Endothelial cell of umbilical vein (primary cell): Measurements from ENCODE around the gene ITSN1.

ENCODE experiments used
- CTCF ChIP-seq, 2 donors: IDR thresholded peaks; 1 replicate in 1 of 2; 2 replicates in 1 of 2; pipeline ENCODE4 v1.5.1; 2011; ENCODE audit warnings: low read length in 2 of 2, mild to moderate bottlenecking in 2 of 2, moderate library complexity in 2 of 2, control low read depth in 1 of 2, inconsistent platforms in 1 of 2, low read depth in 1 of 2; ENCODE audit not compliant: insufficient read depth in 1 of 2; ENCODE audit errors: extremely low read depth in 1 of 2
- EZH2 ChIP-seq: IDR thresholded peaks from 2 replicates; pipeline ENCODE4 v1.6.1; 2012; ENCODE audit warnings: borderline replicate concordance, low read depth, mild to moderate bottlenecking, moderate library complexity, low read length, inconsistent platforms; ENCODE audit not compliant: severe bottlenecking
- JUN ChIP-seq: IDR thresholded peaks from 2 replicates; pipeline ENCODE4 v1.6.1; 2011; ENCODE audit warnings: borderline replicate concordance, low read depth; ENCODE audit not compliant: insufficient read length, insufficient read depth
- MAX ChIP-seq: IDR thresholded peaks from 2 replicates; pipeline ENCODE4 v1.6.1; 2011; ENCODE audit not compliant: insufficient read depth, insufficient read length
- POLR2A ChIP-seq: IDR thresholded peaks from 2 replicates; pipeline ENCODE4 v1.6.1; 2012; ENCODE audit warnings: low read depth, mild to moderate bottlenecking, control low read depth, low read length
- POLR2AphosphoS5 ChIP-seq: IDR thresholded peaks from 2 replicates; pipeline ENCODE4 v1.6.1; 2012; ENCODE audit warnings: low read depth, mild to moderate bottlenecking, control low read depth, low read length, moderate library complexity; ENCODE audit not compliant: insufficient read depth

- TF ChIP-seq JUN: no peak
- TF ChIP-seq CTCF (IDR thresholded peaks at IDR 0.05; ENCODE audit: extremely low read depth in 1 of 2, insufficient read depth in 1 of 2, low read depth in 1 of 2, low read length in 2 of 2): no peak
- TF ChIP-seq EZH2: no peak
- no peak for TF ChIP-seq POLR2A
- no peak for TF ChIP-seq POLR2AphosphoS5
- no peak for TF ChIP-seq MAX
Observed at GRCh38 chr21:33839806-33840205, 197.5 kb downstream of the ITSN1 start.
